ENCODE data around the gene SLC50A1.

DNA sequence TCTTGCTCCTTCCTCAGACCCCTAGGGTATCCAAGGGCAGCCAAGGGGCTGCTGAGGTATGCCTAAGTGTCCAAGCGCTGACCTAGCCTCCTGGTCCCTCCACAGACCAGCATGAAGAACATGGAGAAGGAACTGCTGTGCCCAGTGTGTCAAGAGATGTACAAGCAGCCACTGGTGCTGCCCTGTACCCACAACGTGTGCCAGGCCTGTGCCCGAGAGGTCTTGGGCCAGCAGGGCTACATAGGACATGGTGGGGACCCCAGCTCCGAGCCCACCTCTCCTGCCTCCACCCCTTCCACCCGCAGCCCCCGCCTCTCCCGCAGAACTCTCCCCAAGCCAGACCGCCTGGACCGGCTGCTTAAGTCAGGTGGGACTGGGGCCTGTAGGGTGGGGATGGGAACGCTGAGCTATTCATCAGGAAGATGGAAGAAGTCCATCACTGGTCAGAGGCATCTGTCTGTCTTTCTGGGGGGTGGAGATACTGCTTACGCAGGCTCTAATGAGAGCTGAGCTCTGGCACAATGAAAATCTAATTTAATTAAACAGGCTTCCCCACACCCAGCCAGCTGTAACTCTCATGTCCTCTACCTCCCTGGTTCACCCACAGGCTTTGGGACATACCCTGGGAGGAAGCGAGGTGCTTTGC, 39.8 kb downstream of the SLC50A1 start:
- TF ChIP-seq YY1 (IDR thresholded peaks at IDR 0.05; ENCODE audit: insufficient read depth, insufficient read length) (no peak), ZNF274 (IDR thresholded peaks at IDR 0.05; ENCODE audit: low read depth, low read length) (no peak)
